H1 (cell line): Measurements from ENCODE around the gene LRBA. TPM values are rescaled to one million over a fixed set of nuclear protein-coding genes. Genes with fewer than 3 reads are reported as not detected.

Experiments used
- CTCF ChIA-PET: fragments of 300-600 bp; sonication (Branson Sonifier 250); formaldehyde crosslinking; loops from one replicate; lab custom pipeline; 2021; ENCODE audit not compliant: partially characterized antibody; lab: Charles Lee
- POLR2A ChIA-PET: fragments of 300-600 bp; sonication (Branson Sonifier 250); formaldehyde crosslinking; loops from one replicate; lab custom pipeline; 2021; ENCODE audit warnings: inconsistent platforms; ENCODE audit not compliant: partially characterized antibody; lab: Charles Lee
- DNase-seq, 2 experiments: peaks; one replicate each; pipeline versions ENCODE4 v3.0.0 to v3.0.0-alpha.2; 2010 to 2022; ENCODE audit warnings: low spot score in 2 of 2, low read depth in 1 of 2, mixed read lengths in 1 of 2
- FAIRE-seq: peaks from 2 replicates; lab custom pipeline; 2011; peaks lifted over from hg19 to GRCh38; lab: Jason Lieb, UNC
- H2AFZ ChIP-seq: 2 replicates; pipeline ENCODE4 v1.8.1; 2012; ENCODE audit warnings: low read length, inconsistent platforms
- H2AK5ac ChIP-seq: 2 replicates; pipeline ENCODE4 v1.6.1; 2013; ENCODE audit warnings: low read depth, low read length
- H2BK120ac ChIP-seq: replicated peaks from 2 replicates; pipeline ENCODE3; 2013; ENCODE audit warnings: low read depth, low read length, inconsistent platforms
- H2BK12ac ChIP-seq: 2 replicates; pipeline ENCODE4 v1.6.1; 2013; ENCODE audit warnings: low read depth, low read length
- H2BK15ac ChIP-seq: 2 replicates; pipeline ENCODE4 v1.6.1; 2013; ENCODE audit warnings: low read length
- H2BK20ac ChIP-seq: 2 replicates; pipeline ENCODE4 v1.6.1; 2013; ENCODE audit warnings: low read length
- H2BK5ac ChIP-seq: 2 replicates; pipeline ENCODE4 v1.6.1; 2013; ENCODE audit warnings: low read depth, low read length
- H3K14ac ChIP-seq: 2 replicates; pipeline ENCODE4 v1.6.1; 2013; ENCODE audit warnings: inconsistent platforms; ENCODE audit not compliant: insufficient read length
- H3K18ac ChIP-seq: 2 replicates; pipeline ENCODE4 v1.6.1; 2013; ENCODE audit warnings: low read length; ENCODE audit errors: extremely low read depth
- H3K23ac ChIP-seq: 2 replicates; pipeline ENCODE4 v1.6.1; 2013; ENCODE audit warnings: inconsistent platforms; ENCODE audit not compliant: insufficient read length
- H3K23me2 ChIP-seq: 2 replicates; pipeline ENCODE4 v1.6.1; 2013; ENCODE audit warnings: low read depth, low read length
- H3K27ac ChIP-seq: 2 replicates; pipeline ENCODE4 v1.6.1; 2011; ENCODE audit warnings: low read depth, low read length, inconsistent platforms
- H3K27me3 ChIP-seq, 4 experiments: replicated peaks in 1 of 4; 1 replicate in 1 of 4; 2 replicates in 3 of 4; pipeline versions ENCODE4 v1.6.1 to v1.8.1; 2011 to 2013; ENCODE audit warnings: low read length in 3 of 4, mild to moderate bottlenecking in 3 of 4, inconsistent platforms in 2 of 4, mixed read lengths in 2 of 4, moderate library complexity in 1 of 4; ENCODE audit not compliant: control insufficient read depth in 3 of 4, insufficient read depth in 3 of 4; ENCODE audit errors: extremely low read depth in 1 of 4
- H3K36me3 ChIP-seq, 4 experiments: 2 replicates each; pipeline versions ENCODE4 v1.6.1 to v1.8.1; 2011 to 2013; ENCODE audit warnings: mild to moderate bottlenecking in 4 of 4, low read length in 3 of 4, moderate library complexity in 2 of 4, control low read depth in 1 of 4, inconsistent platforms in 1 of 4; ENCODE audit not compliant: insufficient read depth in 4 of 4, control insufficient read depth in 2 of 4
- H3K4ac ChIP-seq: replicated peaks from 2 replicates; pipeline ENCODE3; 2013; ENCODE audit warnings: low read length, low read depth, mixed read lengths, inconsistent platforms; ENCODE audit not compliant: insufficient read length
- H3K4me1 ChIP-seq, 4 experiments: replicated peaks in 1 of 4; 1 replicate in 1 of 4; 2 replicates in 3 of 4; pipeline versions ENCODE4 v1.6.1 to v1.8.1; 2011 to 2013; ENCODE audit warnings: low read length in 3 of 4, inconsistent platforms in 2 of 4, mixed read lengths in 1 of 4; ENCODE audit not compliant: insufficient read depth in 4 of 4, control insufficient read depth in 3 of 4
- H3K4me2 ChIP-seq, 2 experiments: 2 replicates each; pipeline versions ENCODE4 v1.6.1 to v1.8.1; 2011 to 2013; ENCODE audit warnings: low read depth in 2 of 2, low read length in 2 of 2, control low read depth in 1 of 2, inconsistent platforms in 1 of 2, mild to moderate bottlenecking in 1 of 2; ENCODE audit not compliant: insufficient read depth in 1 of 2
- H3K4me3 ChIP-seq, 4 experiments: fragments of 200-600, 300-600 bp in 1 of 4; sonication (generic), shearing (Covaris generic), sonication (Bioruptor Twin) in 1 of 4; 2 replicates each; pipeline versions ENCODE4 v1.5.1 to v1.8.1; 2011 to 2016; ENCODE audit warnings: low read length in 4 of 4, low read depth in 3 of 4, control low read depth in 2 of 4, inconsistent platforms in 2 of 4, mild to moderate bottlenecking in 2 of 4, mixed read lengths in 1 of 4, moderate library complexity in 1 of 4; ENCODE audit not compliant: insufficient read depth in 2 of 4; ENCODE audit errors: extremely low read depth in 1 of 4
- H3K56ac ChIP-seq: replicated peaks from 2 replicates; pipeline ENCODE3; 2013; ENCODE audit warnings: low read depth, mild to moderate bottlenecking, mixed read lengths, low read length, inconsistent platforms; ENCODE audit not compliant: insufficient read length
- H3K79me1 ChIP-seq: 2 replicates; pipeline ENCODE4 v1.6.1; 2013; ENCODE audit warnings: low read depth, low read length, control low read depth
- H3K79me2 ChIP-seq, 2 experiments: 2 replicates each; pipeline versions ENCODE4 v1.6.1 to v1.8.1; 2012 to 2013; ENCODE audit warnings: low read length in 2 of 2, mild to moderate bottlenecking in 2 of 2, inconsistent platforms in 1 of 2; ENCODE audit not compliant: insufficient read depth in 2 of 2, control insufficient read depth in 1 of 2
- H3K9ac ChIP-seq, 4 experiments: replicated peaks in 1 of 4; 1 replicate in 1 of 4; 2 replicates in 3 of 4; pipeline versions ENCODE4 v1.6.1 to v1.8.1; 2011 to 2013; ENCODE audit warnings: low read depth in 3 of 4, low read length in 3 of 4, control low read depth in 2 of 4, mild to moderate bottlenecking in 2 of 4, moderate library complexity in 2 of 4, inconsistent platforms in 1 of 4; ENCODE audit errors: extremely low read depth in 1 of 4
- H3K9me3 ChIP-seq, 2 experiments: 2 replicates each; pipeline versions ENCODE4 v1.6.1 to v1.8.1; 2012 to 2013; ENCODE audit warnings: mild to moderate bottlenecking in 2 of 2, moderate library complexity in 2 of 2, control low read depth in 1 of 2, inconsistent platforms in 1 of 2, low read depth in 1 of 2, low read length in 1 of 2, mixed read lengths in 1 of 2; ENCODE audit not compliant: insufficient read depth in 2 of 2
- H4K20me1 ChIP-seq, 2 experiments: replicated peaks in 1 of 2; 2 replicates each; pipeline versions ENCODE3 to v1.8.1; 2011 to 2013; ENCODE audit warnings: inconsistent platforms in 2 of 2, low read length in 2 of 2, mild to moderate bottlenecking in 1 of 2; ENCODE audit not compliant: insufficient read depth in 2 of 2, control insufficient read depth in 1 of 2
- H4K5ac ChIP-seq: 2 replicates; pipeline ENCODE4 v1.6.1; 2013; ENCODE audit warnings: low read length, low read depth, mixed read lengths, inconsistent platforms; ENCODE audit not compliant: insufficient read length
- H4K8ac ChIP-seq: 2 replicates; pipeline ENCODE4 v1.8.0; 2013; ENCODE audit warnings: mild to moderate bottlenecking, moderate library complexity, low read length, inconsistent platforms; ENCODE audit not compliant: insufficient read depth; ENCODE audit errors: extremely low read depth
- H4K91ac ChIP-seq: replicated peaks from 2 replicates; pipeline ENCODE3; 2013; ENCODE audit warnings: low read length, mixed read lengths, inconsistent platforms; ENCODE audit not compliant: insufficient read length
- BACH1 ChIP-seq: IDR thresholded peaks from 2 replicates; pipeline ENCODE4 v1.6.1; 2012; ENCODE audit warnings: low read length, improper control_type of control experiment
- CHD1 ChIP-seq: IDR thresholded peaks from 2 replicates; pipeline ENCODE4 v1.6.1; 2012; ENCODE audit warnings: low read depth, low read length, improper control_type of control experiment
- CHD2 ChIP-seq: IDR thresholded peaks from 2 replicates; pipeline ENCODE4 v1.6.1; 2012; ENCODE audit warnings: low read length, improper control_type of control experiment
- GTF2F1 ChIP-seq: IDR thresholded peaks from 2 replicates; pipeline ENCODE4 v1.6.1; 2012; ENCODE audit warnings: low read depth, low read length, improper control_type of control experiment, borderline replicate concordance
- JUN ChIP-seq: IDR thresholded peaks from 2 replicates; pipeline ENCODE4 v1.6.1; 2011; ENCODE audit warnings: low read depth, mild to moderate bottlenecking, improper control_type of control experiment, low read length
- POLR2A ChIP-seq, 2 experiments: IDR thresholded peaks; 1 replicate in 1 of 2; 2 replicates in 1 of 2; pipeline ENCODE4 v1.6.1; 2011; ENCODE audit warnings: low read depth in 2 of 2, low read length in 2 of 2, mild to moderate bottlenecking in 2 of 2; ENCODE audit errors: control extremely low read depth in 1 of 2
- RXRA ChIP-seq: IDR thresholded peaks from 2 replicates; pipeline ENCODE4 v1.6.1; 2011; ENCODE audit warnings: low read depth, mild to moderate bottlenecking, low read length, moderate library complexity; ENCODE audit not compliant: insufficient read depth
- TCF12 ChIP-seq: IDR thresholded peaks from 2 replicates; pipeline ENCODE4 v1.6.1; 2011; ENCODE audit warnings: low read depth, mild to moderate bottlenecking, low read length
- WGBS, 2 experiments: shearing (Covaris generic) in 1 of 2; methylation state at CpG; one replicate each; pipeline versions ENCODE4 v1.1.6 to v1.1.7; 2013 to 2015; ENCODE audit warnings: low lambda C conversion rate in 2 of 2, mixed read lengths in 2 of 2, inconsistent platforms in 1 of 2, low coverage in 1 of 2, missing lambda C conversion rate in 1 of 2; ENCODE audit not compliant: insufficient replicate concordance in 2 of 2, insufficient coverage in 1 of 2, insufficient read length in 1 of 2; ENCODE audit errors: extremely low coverage in 1 of 2, missing lambda C conversion rate in 1 of 2; 5-methylcytosine and 5-hydroxymethylcytosine counted together
- polyA plus RNA-seq, 7 experiments: library from polyadenylated mRNA; depleted of rRNA in 3 of 7; stranded (reverse) in 5 of 7; unstranded in 2 of 7; fragments of >200 nt in 5 of 7; fragments of 200-250 nt in 2 of 7; gene quantifications; 1 replicate in 5 of 7; 2 replicates in 1 of 7; 4 replicates in 1 of 7; pipeline versions ENCODE4 v1.2.1 to v1.2.3, GENCODE V29; 2011 to 2013; ENCODE audit warnings: missing spikeins in 2 of 7, mixed read lengths in 2 of 7
- total RNA-seq: library from RNA; stranded (reverse); fragmentation: NEBNext Ultra II Directional; extraction: Animal tissue kit (Norgen Biotek cat#: 25700); gene quantifications from 2 replicates; pipeline ENCODE4 v1.2.1, GENCODE V29; 2021

The LRBA gene
- total and polyA plus RNA-seq, 2 of the 8 experiments (the other 6 are each of a cell fraction or from before 2014, with no cell fraction given), result 54.6 to 83.2 TPM

- Histone ChIP-seq H3K9me3 (no peaks in the 10 kb centered on the region), H4K5ac (no peak overlapping the region), H4K91ac (no peak overlapping the region), H3K36me3 (no peaks in the 10 kb centered on the region), H3K79me1 (no peaks in the 10 kb centered on the region), H2BK12ac (no peak overlapping the region), H4K8ac (no peak overlapping the region), H4K20me1 (no peaks in the 10 kb centered on the region), H2BK15ac (no peak overlapping the region), H3K23me2 (peaks cover 2% of the 10 kb centered on the region; the same call in 1 of the 2 replicates), H3K9ac (no peak overlapping the region), H3K4me2 (no peak overlapping the region), H3K23ac (no peak overlapping the region), H3K27me3 (no peaks in the 10 kb centered on the region), H3K14ac (no peak overlapping the region), H3K18ac (no peak overlapping the region), H2AK5ac (no peak overlapping the region), H2BK5ac (no peak overlapping the region), H2AFZ (no peak overlapping the region), H2BK20ac (no peak overlapping the region), H2BK120ac (no peak overlapping the region), H3K79me2 (no peaks in the 10 kb centered on the region), H3K4me1 (no peaks in the 10 kb centered on the region), H3K4ac (no peak overlapping the region), H3K4me3 (no peak overlapping the region), H3K27ac (no peak overlapping the region), H3K56ac (no peak overlapping the region)
- FAIRE-seq (no peak), DNase-seq (no peak)
- no peak for TF ChIP-seq CHD1
- TF ChIP-seq JUN, result no peak
- TF ChIP-seq POLR2A (IDR thresholded peaks at IDR 0.05; ENCODE audit: control extremely low read depth in 1 of 2, low read depth in 2 of 2, low read length in 2 of 2), result no peak
- TF ChIP-seq BACH1, result no peak
- TF ChIP-seq TCF12, result no peak
- TF ChIP-seq GTF2F1, result no peak
- no peak for TF ChIP-seq CHD2
- no peak for TF ChIP-seq RXRA
- 81% methylated on average over 9 of the region's 9 CpGs; no CpG with 5 or more reads in 1 of the 2 experiments for WGBS, 2 experiments
- POLR2A ChIA-PET, result no interaction called here
- CTCF ChIA-PET, result interaction anchor here (0.9 to 1.4 kb wide), 2 partner anchors 11 to 249 kb away, joined by 3 to 4 read pairs; no protein-coding TSS in a partner anchor
Observed at GRCh38 chr4:150250293-150250997, 764.6 kb downstream of the LRBA start.
